SK-N-SH (cell line): ENCODE results near the gene FAM24A. TPM values are rescaled to one million over a fixed set of nuclear protein-coding genes. Genes with fewer than 3 reads are reported as not detected.

Experiments used
- CTCF ChIA-PET: fragments of 300-600, 350-600 bp; formaldehyde crosslinking; extraction: SDS; loops from one replicate; lab custom pipeline; 2021; lab: Yijun Ruan, JAX
- POLR2A ChIA-PET: fragments of 350-600 bp; sonication (Branson Sonifier 250); formaldehyde crosslinking; extraction: SDS; loops from one replicate; lab custom pipeline; 2020; ENCODE audit warnings: antibody characterized with exemption, inconsistent platforms; lab: Yijun Ruan, JAX
- DNase-seq: peaks from one replicate; pipeline ENCODE4 v3.0.0; 2012
- H2AFZ ChIP-seq: fragments of 200-600 bp; sonication (generic); 2 replicates; pipeline ENCODE4 v1.8.1; 2016; ENCODE audit warnings: antibody characterized with exemption, mild to moderate bottlenecking, low read depth
- H3F3A ChIP-seq: fragments of 200-600 bp; sonication (generic); replicated peaks from 2 replicates; pipeline ENCODE3; 2016; ENCODE audit warnings: antibody characterized with exemption, mild to moderate bottlenecking; ENCODE audit not compliant: insufficient read depth
- H3K27ac ChIP-seq, 2 experiments: fragments of 200-500 bp in 1 of 2; fragments of 200-600 bp in 1 of 2; sonication (Bioruptor generic) in 1 of 2; sonication (generic), shearing (Covaris generic) in 1 of 2; 2 replicates each; pipeline versions ENCODE4 v1.5.1 to v1.6.1; 2014 to 2016; ENCODE audit warnings: low read depth in 2 of 2, inconsistent platforms in 1 of 2, low read length in 1 of 2, mild to moderate bottlenecking in 1 of 2, mixed read lengths in 1 of 2
- H3K27me3 ChIP-seq: fragments of 200-600 bp; sonication (generic), shearing (Covaris generic); 2 replicates; pipeline ENCODE4 v1.6.1; 2016; ENCODE audit warnings: mixed run types; ENCODE audit not compliant: insufficient read depth
- H3K36me3 ChIP-seq, 2 experiments: fragments of 200-500 bp in 1 of 2; fragments of 200-600 bp in 1 of 2; sonication (Bioruptor generic) in 1 of 2; sonication (generic) in 1 of 2; replicated peaks in 1 of 2; 2 replicates each; pipeline versions ENCODE3 to v1.5.1; 2014 to 2016; ENCODE audit warnings: low read length in 1 of 2, mild to moderate bottlenecking in 1 of 2; ENCODE audit not compliant: insufficient read depth in 2 of 2, control insufficient read depth in 1 of 2
- H3K4me1 ChIP-seq, 2 experiments: fragments of 200-500 bp in 1 of 2; fragments of 200-600 bp in 1 of 2; sonication (Bioruptor generic) in 1 of 2; sonication (generic), shearing (Covaris generic) in 1 of 2; 2 replicates each; pipeline versions ENCODE4 v1.5.1 to v1.6.1; 2014 to 2016; ENCODE audit warnings: low read depth in 1 of 2, low read length in 1 of 2, mixed run types in 1 of 2; ENCODE audit not compliant: insufficient read depth in 2 of 2, control insufficient read depth in 1 of 2
- H3K4me2 ChIP-seq: fragments of 200-600 bp; sonication (generic), shearing (Covaris generic); 2 replicates; pipeline ENCODE4 v1.6.1; 2017; ENCODE audit warnings: mixed run types
- H3K4me3 ChIP-seq, 2 experiments: fragments of 200-500 bp in 1 of 2; fragments of 200-600 bp in 1 of 2; sonication (Bioruptor generic) in 1 of 2; sonication (generic), shearing (Covaris generic) in 1 of 2; 2 replicates each; pipeline versions ENCODE4 v1.5.1 to v1.8.1; 2014 to 2016; ENCODE audit warnings: low read depth in 2 of 2, inconsistent platforms in 1 of 2, low read length in 1 of 2, mild to moderate bottlenecking in 1 of 2, mixed read lengths in 1 of 2, moderate library complexity in 1 of 2
- H3K79me2 ChIP-seq: fragments of 200-600 bp; sonication (generic); 2 replicates; pipeline ENCODE4 v1.8.1; 2017; ENCODE audit warnings: mild to moderate bottlenecking; ENCODE audit not compliant: insufficient read depth
- H3K9ac ChIP-seq: fragments of 200-600 bp; sonication (generic); 2 replicates; pipeline ENCODE4 v1.6.1; 2017; ENCODE audit warnings: mixed run types
- H3K9me2 ChIP-seq: fragments of 200-600 bp; sonication (generic); 2 replicates; pipeline ENCODE4 v1.6.1; 2017; ENCODE audit warnings: mixed run types
- H3K9me3 ChIP-seq: fragments of 200-600 bp; sonication (generic); 2 replicates; pipeline ENCODE4 v1.6.1; 2017; ENCODE audit warnings: mixed run types, mild to moderate bottlenecking, moderate library complexity
- H4K20me1 ChIP-seq: fragments of 200-600 bp; sonication (generic); 2 replicates; pipeline ENCODE4 v1.6.1; 2017; ENCODE audit warnings: mild to moderate bottlenecking, mixed run types; ENCODE audit not compliant: insufficient read depth
- CHD2 ChIP-seq: fragments of 150-350 bp; IDR thresholded peaks from 2 replicates; pipeline ENCODE4 v1.6.1; 2018; ENCODE audit warnings: low read length; ENCODE audit not compliant: partially characterized antibody
- EP300 ChIP-seq, 2 experiments: IDR thresholded peaks; 2 replicates each; pipeline versions ENCODE4 v1.4.0 to v1.6.1; 2012; ENCODE audit warnings: borderline replicate concordance in 1 of 2, low read depth in 1 of 2, low read length in 1 of 2
- EZH2phosphoT487 ChIP-seq: fragments of 200-600 bp; sonication (generic); IDR thresholded peaks from 2 replicates; pipeline ENCODE4 v1.6.1; 2017; ENCODE audit warnings: low read depth, mixed run types, mild to moderate bottlenecking, antibody characterized with exemption, moderate library complexity, borderline replicate concordance
- FOSL2 ChIP-seq: IDR thresholded peaks from 2 replicates; pipeline ENCODE4 v1.4.0; 2012; ENCODE audit warnings: low read depth, mild to moderate bottlenecking, moderate library complexity, borderline replicate concordance
- GATA2 ChIP-seq: sonication (generic); formaldehyde crosslinking; IDR thresholded peaks from 2 replicates; pipeline ENCODE4 v1.5.0; 2020; ENCODE audit warnings: mild to moderate bottlenecking, missing genetic modification reagents
- MEF2A ChIP-seq: IDR thresholded peaks from 2 replicates; pipeline ENCODE4 v1.4.0; 2012; ENCODE audit warnings: low read depth, borderline replicate concordance
- NFIC ChIP-seq: IDR thresholded peaks from 2 replicates; pipeline ENCODE4 v1.4.0; 2012; ENCODE audit warnings: borderline replicate concordance
- NRF1 ChIP-seq: IDR thresholded peaks from 2 replicates; pipeline ENCODE4 v1.6.1; 2012; ENCODE audit warnings: low read depth, mild to moderate bottlenecking, low read length
- POLR2AphosphoS5 ChIP-seq: IDR thresholded peaks from 2 replicates; pipeline ENCODE4 v1.6.1; 2012; ENCODE audit warnings: low read depth, low read length
- RCOR1 ChIP-seq: fragments of 150-350 bp; IDR thresholded peaks from 2 replicates; pipeline ENCODE4 v1.6.1; 2017; ENCODE audit warnings: antibody characterized with exemption, low read length
- RXRA ChIP-seq: IDR thresholded peaks from 2 replicates; pipeline ENCODE4 v1.4.0; 2012; ENCODE audit warnings: low read depth, mild to moderate bottlenecking, borderline replicate concordance
- TAF1 ChIP-seq: IDR thresholded peaks from 2 replicates; pipeline ENCODE4 v1.6.1; 2012; ENCODE audit warnings: low read depth, mild to moderate bottlenecking, low read length, moderate library complexity, borderline replicate concordance
- TEAD4 ChIP-seq: IDR thresholded peaks from 2 replicates; pipeline ENCODE4 v1.4.0; 2012; ENCODE audit warnings: mild to moderate bottlenecking, borderline replicate concordance; ENCODE audit not compliant: insufficient read depth
- WGBS: methylation state at CpG from one replicate; pipeline ENCODE4 v1.1.6; 2017; ENCODE audit warnings: low lambda C conversion rate; 5-methylcytosine and 5-hydroxymethylcytosine counted together
- polyA plus RNA-seq, 3 experiments: library from polyadenylated mRNA; depleted of rRNA; stranded (reverse); fragments of >200 nt; gene quantifications; 2 replicates each; pipeline ENCODE4 v1.2.3, GENCODE V29; 2012
- TF ChIP-seq, protein P1 (sequence below): IDR thresholded peaks from 2 replicates; pipeline ENCODE4 v1.4.0; 2012; ENCODE audit warnings: low read depth, borderline replicate concordance
- TF ChIP-seq, protein P2 (sequence below): IDR thresholded peaks from 2 replicates; pipeline ENCODE4; 2012
- TF ChIP-seq, protein P3 (sequence below): IDR thresholded peaks from 2 replicates; pipeline ENCODE4 v1.6.1; 2012; ENCODE audit warnings: mild to moderate bottlenecking, low read depth, low read length, moderate library complexity
- TF ChIP-seq, protein P4 (sequence below): fragments of 200-600 bp; sonication (generic); IDR thresholded peaks from 2 replicates; pipeline ENCODE4 v1.6.1; 2017; ENCODE audit warnings: antibody characterized with exemption, mild to moderate bottlenecking, moderate library complexity
- TF ChIP-seq, protein P5 (sequence below): IDR thresholded peaks from 2 replicates; pipeline ENCODE4 v1.4.0; 2012; ENCODE audit warnings: low read depth
- TF ChIP-seq, protein P6 (sequence below): fragments of 150-350 bp; IDR thresholded peaks from 2 replicates; pipeline ENCODE4 v1.6.1; 2016; ENCODE audit warnings: mild to moderate bottlenecking, low read depth, low read length

Gene FAM24A
- polyA plus RNA-seq, 1 of the 3 experiments (the other 2 are of a cell fraction) = not detected

DNA sequence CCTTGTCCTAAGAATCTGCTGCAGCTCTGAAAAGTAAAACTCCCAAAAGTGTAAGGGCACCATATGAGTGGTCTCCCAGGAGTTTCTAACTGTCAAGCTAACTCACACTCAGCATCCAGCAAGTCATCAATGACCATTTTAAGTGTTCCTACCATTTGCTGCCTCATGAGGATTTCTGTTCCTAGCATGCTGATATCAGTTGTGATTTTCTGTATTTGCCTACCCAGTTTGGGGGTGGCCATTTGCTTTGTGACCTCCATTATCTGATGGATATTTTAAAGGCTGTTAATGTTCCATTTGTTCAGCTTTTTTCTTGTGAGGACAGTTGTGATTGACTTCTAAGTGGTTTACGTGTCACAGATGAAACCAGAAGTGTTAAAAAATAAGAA, 33.9 kb upstream of the FAM24A start (continued):
- TF ChIP-seq, protein P1, sequence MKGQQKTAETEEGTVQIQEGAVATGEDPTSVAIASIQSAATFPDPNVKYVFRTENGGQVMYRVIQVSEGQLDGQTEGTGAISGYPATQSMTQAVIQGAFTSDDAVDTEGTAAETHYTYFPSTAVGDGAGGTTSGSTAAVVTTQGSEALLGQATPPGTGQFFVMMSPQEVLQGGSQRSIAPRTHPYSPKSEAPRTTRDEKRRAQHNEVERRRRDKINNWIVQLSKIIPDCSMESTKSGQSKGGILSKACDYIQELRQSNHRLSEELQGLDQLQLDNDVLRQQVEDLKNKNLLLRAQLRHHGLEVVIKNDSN = no peak

DNA sequence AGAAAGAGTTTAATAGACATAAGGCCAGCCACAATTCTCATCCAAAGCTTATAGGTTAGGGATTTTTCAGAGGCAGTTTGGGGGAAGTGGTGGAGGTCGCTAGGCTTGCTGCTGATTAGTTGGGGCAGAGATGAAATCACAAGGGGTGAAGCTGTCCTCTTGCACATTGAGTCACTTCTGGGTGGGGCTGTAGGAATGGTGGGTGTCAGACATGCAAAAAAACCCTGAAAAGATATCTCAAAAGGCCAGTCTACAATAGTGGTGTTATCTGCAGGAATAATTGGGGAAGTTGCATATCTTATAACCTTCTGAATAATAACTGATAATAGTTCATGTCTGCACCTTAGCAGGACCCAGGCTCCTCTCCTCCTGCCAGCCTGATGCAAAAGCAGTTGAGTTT, 33.1 kb upstream of the FAM24A start:
- TF ChIP-seq EZH2phosphoT487 = no peak
- no peak for TF ChIP-seq RXRA
- no peak for TF ChIP-seq EP300 (IDR thresholded peaks at IDR 0.05; ENCODE audit: borderline replicate concordance in 1 of 2, low read depth in 1 of 2, low read length in 1 of 2)
- no peak for TF ChIP-seq GATA2 (CRISPR knock-in tag)
- TF ChIP-seq, protein P2, sequence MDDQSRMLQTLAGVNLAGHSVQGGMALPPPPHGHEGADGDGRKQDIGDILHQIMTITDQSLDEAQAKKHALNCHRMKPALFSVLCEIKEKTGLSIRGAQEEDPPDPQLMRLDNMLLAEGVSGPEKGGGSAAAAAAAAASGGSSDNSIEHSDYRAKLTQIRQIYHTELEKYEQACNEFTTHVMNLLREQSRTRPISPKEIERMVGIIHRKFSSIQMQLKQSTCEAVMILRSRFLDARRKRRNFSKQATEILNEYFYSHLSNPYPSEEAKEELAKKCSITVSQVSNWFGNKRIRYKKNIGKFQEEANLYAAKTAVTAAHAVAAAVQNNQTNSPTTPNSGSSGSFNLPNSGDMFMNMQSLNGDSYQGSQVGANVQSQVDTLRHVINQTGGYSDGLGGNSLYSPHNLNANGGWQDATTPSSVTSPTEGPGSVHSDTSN = no peak
- TF ChIP-seq, protein P3, sequence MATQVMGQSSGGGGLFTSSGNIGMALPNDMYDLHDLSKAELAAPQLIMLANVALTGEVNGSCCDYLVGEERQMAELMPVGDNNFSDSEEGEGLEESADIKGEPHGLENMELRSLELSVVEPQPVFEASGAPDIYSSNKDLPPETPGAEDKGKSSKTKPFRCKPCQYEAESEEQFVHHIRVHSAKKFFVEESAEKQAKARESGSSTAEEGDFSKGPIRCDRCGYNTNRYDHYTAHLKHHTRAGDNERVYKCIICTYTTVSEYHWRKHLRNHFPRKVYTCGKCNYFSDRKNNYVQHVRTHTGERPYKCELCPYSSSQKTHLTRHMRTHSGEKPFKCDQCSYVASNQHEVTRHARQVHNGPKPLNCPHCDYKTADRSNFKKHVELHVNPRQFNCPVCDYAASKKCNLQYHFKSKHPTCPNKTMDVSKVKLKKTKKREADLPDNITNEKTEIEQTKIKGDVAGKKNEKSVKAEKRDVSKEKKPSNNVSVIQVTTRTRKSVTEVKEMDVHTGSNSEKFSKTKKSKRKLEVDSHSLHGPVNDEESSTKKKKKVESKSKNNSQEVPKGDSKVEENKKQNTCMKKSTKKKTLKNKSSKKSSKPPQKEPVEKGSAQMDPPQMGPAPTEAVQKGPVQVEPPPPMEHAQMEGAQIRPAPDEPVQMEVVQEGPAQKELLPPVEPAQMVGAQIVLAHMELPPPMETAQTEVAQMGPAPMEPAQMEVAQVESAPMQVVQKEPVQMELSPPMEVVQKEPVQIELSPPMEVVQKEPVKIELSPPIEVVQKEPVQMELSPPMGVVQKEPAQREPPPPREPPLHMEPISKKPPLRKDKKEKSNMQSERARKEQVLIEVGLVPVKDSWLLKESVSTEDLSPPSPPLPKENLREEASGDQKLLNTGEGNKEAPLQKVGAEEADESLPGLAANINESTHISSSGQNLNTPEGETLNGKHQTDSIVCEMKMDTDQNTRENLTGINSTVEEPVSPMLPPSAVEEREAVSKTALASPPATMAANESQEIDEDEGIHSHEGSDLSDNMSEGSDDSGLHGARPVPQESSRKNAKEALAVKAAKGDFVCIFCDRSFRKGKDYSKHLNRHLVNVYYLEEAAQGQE = no peak
- no peak for TF ChIP-seq NFIC
- TF ChIP-seq, protein P4, sequence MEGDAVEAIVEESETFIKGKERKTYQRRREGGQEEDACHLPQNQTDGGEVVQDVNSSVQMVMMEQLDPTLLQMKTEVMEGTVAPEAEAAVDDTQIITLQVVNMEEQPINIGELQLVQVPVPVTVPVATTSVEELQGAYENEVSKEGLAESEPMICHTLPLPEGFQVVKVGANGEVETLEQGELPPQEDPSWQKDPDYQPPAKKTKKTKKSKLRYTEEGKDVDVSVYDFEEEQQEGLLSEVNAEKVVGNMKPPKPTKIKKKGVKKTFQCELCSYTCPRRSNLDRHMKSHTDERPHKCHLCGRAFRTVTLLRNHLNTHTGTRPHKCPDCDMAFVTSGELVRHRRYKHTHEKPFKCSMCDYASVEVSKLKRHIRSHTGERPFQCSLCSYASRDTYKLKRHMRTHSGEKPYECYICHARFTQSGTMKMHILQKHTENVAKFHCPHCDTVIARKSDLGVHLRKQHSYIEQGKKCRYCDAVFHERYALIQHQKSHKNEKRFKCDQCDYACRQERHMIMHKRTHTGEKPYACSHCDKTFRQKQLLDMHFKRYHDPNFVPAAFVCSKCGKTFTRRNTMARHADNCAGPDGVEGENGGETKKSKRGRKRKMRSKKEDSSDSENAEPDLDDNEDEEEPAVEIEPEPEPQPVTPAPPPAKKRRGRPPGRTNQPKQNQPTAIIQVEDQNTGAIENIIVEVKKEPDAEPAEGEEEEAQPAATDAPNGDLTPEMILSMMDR = no peak
- TF ChIP-seq NRF1 = no peak
- no peak for TF ChIP-seq CHD2
- no peak for TF ChIP-seq POLR2AphosphoS5
- no peak for TF ChIP-seq TEAD4
- TF ChIP-seq, protein P5, sequence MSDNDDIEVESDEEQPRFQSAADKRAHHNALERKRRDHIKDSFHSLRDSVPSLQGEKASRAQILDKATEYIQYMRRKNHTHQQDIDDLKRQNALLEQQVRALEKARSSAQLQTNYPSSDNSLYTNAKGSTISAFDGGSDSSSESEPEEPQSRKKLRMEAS = no peak
- TF ChIP-seq TAF1 = no peak
- no peak for TF ChIP-seq FOSL2
- TF ChIP-seq, protein P6, sequence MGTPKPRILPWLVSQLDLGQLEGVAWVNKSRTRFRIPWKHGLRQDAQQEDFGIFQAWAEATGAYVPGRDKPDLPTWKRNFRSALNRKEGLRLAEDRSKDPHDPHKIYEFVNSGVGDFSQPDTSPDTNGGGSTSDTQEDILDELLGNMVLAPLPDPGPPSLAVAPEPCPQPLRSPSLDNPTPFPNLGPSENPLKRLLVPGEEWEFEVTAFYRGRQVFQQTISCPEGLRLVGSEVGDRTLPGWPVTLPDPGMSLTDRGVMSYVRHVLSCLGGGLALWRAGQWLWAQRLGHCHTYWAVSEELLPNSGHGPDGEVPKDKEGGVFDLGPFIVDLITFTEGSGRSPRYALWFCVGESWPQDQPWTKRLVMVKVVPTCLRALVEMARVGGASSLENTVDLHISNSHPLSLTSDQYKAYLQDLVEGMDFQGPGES = no peak
- no peak for TF ChIP-seq MEF2A
- no peak for TF ChIP-seq RCOR1
- TF ChIP-seq, all 33 proteins: peak for 0
- Histone ChIP-seq H3K27ac (no peak overlapping the region), H2AFZ (no peak overlapping the region), H3K4me3 (0 out of 4 replicates have a peak overlapping the region, but pooled peaks of 1 of the 2 experiments have one; percentile 12), H4K20me1 (no peaks in the 10 kb centered on the region), H3K9me2 (no peaks in the 10 kb centered on the region), H3F3A (no peaks in the 10 kb centered on the region), H3K9ac (no peak overlapping the region), H3K4me2 (peak overlapping the region; percentile 30; the same call in 1 of the 2 replicates), H3K9me3 (no peaks in the 10 kb centered on the region), H3K4me1 (peaks cover 0 to 12% of the 10 kb centered on the region in 2 experiments; a peak in 2 of 4 replicates), H3K79me2 (peaks cover 68% of the 10 kb centered on the region), H3K27me3 (no peaks in the 10 kb centered on the region), H3K36me3 (no peaks in the 10 kb centered on the region)
- no peak for DNase-seq
- 90% methylated on average over 1 of the region's 1 CpG for WGBS
- CTCF ChIA-PET = no interaction called here
- POLR2A ChIA-PET = no interaction called here
